Measurements from ENCODE around the gene MAP2K5. TPM values are rescaled to one million over a fixed set of nuclear protein-coding genes. Genes with fewer than 3 reads are reported as not detected.
A peak's percentile ranks its signal among the peaks of the same experiment; 100 is the strongest.

The MAP2K5 gene
- total RNA-seq, 2 donors from 2014 or later: 7.4 to 10.2 TPM

GRCh38 chr15:67823314-67824196 lies 281.1 kb downstream of the MAP2K5 start:
- peaks cover 15 to 45% of the 10 kb centered on the region in 2 donors for H3K4me1 ChIP-seq (ENCODE audit: control insufficient read depth in 1 of 2, low read depth in 2 of 2)
- H3K9me3 ChIP-seq: no peaks in the 10 kb centered on the region
- H3K27ac ChIP-seq: no peak overlapping the region
- TF ChIP-seq CTCF (IDR thresholded peaks at IDR 0.05): no peak
- DNase-seq (ENCODE audit: low spot score) (no peak), ATAC-seq (ENCODE audit: insufficient number of reproducible peaks, low FRiP score, low read depth) (no peak)
- H3K27me3 ChIP-seq (replicated peaks; ENCODE audit: insufficient read depth): peaks cover 52% of the 10 kb centered on the region
- H3K4me3 ChIP-seq: peak overlapping the region; percentile 21
- H3K36me3 ChIP-seq: no peaks in the 10 kb centered on the region

DNA sequence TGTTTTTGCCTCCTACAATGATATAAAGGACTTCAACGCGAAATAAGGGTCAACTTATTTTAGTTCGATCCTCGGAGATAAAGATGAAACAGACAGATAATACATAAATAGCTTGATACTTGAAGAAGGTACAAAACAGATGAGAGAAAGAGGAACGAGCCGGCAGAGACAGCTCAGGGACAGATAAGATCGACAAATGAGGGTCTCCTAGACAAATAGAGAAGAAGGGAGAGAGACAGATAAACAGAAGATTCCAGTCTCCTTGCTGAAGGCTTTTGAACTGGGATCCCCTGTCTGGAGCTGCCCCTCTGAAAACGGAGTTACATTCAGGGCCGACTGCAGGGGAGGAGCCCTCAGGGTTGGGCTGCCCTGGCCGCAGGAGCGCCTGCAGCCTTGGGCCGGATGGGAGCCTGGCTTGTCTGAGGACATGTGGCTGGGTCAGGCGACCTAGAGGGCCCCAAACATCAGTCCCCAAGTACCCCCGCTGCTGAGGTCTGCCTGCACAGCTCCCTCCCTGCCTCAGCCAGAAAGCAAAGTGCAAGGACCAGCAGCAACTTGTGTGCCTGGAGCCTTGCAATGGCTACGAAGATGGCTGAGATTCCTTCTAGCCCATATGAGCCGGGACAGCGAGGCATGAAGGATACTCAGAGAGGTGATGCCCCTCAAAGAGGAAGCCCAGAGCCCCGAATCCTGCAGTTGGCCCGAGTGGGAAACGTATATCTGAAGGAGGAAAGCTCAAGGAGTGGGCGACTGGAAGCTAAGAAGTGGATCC lies 281.9 kb downstream of the MAP2K5 start:
- no peaks in the 10 kb centered on the region for H3K9me3 ChIP-seq
- H3K4me3 ChIP-seq: no peak overlapping the region
- peaks cover 20 to 54% of the 10 kb centered on the region in 2 donors for H3K4me1 ChIP-seq (ENCODE audit: control insufficient read depth in 1 of 2, low read depth in 2 of 2)
- H3K27me3 ChIP-seq (replicated peaks; ENCODE audit: insufficient read depth): peaks cover 49% of the 10 kb centered on the region
- no peaks in the 10 kb centered on the region for H3K36me3 ChIP-seq
- ATAC-seq (ENCODE audit: insufficient number of reproducible peaks, low FRiP score, low read depth): no peak
- no peak for TF ChIP-seq CTCF (IDR thresholded peaks at IDR 0.05)
- no peak overlapping the region for H3K27ac ChIP-seq
- DNase-seq (ENCODE audit: low spot score): no peak

DNA sequence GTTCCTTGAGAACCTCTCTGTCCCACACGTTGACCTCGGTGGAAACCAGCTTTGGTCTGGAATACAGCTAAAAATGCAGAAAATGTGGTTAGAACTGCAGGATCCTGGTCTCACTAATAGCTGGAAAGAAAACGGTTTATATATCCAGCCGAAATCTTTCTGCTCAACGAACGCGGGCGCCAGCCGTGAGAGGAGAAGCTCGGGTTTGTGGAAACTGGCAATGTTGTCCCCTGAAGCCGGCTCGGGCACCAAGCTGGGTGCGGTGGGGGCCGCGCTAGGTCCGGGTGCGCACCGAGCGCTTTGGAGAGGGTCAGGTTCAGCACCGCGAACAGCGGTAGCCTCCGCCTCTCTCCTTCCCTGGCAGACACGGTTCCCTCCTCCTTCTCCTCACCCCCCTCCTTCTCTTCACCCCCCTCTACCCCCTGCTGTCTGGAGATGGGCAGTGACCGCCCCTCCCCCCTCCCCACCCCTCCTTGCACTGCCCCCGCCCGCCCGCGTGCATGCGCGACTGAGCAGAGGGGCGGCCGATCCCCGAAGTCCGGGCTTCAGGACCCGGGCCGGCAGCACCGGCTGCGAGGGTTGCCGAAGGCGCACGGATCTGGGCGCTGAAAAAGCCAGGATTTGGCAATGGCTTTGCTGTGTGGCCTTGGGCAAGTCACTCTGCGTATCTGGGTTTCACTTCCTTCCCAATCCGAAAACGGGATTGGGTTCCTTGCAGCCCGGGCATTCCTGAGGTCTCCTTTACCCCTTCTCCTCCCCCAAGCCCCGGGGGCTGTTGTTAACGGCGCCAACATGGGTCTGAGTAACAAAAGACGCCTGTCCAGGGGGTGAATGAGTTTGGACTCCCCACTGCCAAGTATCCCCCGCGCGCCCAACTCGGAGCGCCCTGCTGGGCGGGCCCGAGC lies 282.7 kb downstream of the MAP2K5 start, which contains the start of gene SKOR1:
TSS of gene SKOR1 (plus strand) at position 534 of the 905 bp plus-strand sequence. CDS start at position 628, 94 bp downstream.
- Histone ChIP-seq H3K27ac (no peak within 1 kb of the TSS), H3K27me3 (replicated peaks; ENCODE audit: insufficient read depth) (peaks cover 49% of the 10 kb centered on the region), H3K9me3 (no peaks in the 10 kb centered on the region), H3K4me3 (peak within 1 kb of the TSS; percentile 45), H3K4me1 (ENCODE audit: control insufficient read depth in 1 of 2, low read depth in 2 of 2) (peaks cover 20 to 49% of the 10 kb centered on the region in 2 donors), H3K36me3 (no peaks in the 10 kb centered on the region)
- no peak for ATAC-seq (ENCODE audit: insufficient number of reproducible peaks, low FRiP score, low read depth)
- DNase-seq (ENCODE audit: low spot score): no peak
- no peak for TF ChIP-seq CTCF (IDR thresholded peaks at IDR 0.05)

DNA sequence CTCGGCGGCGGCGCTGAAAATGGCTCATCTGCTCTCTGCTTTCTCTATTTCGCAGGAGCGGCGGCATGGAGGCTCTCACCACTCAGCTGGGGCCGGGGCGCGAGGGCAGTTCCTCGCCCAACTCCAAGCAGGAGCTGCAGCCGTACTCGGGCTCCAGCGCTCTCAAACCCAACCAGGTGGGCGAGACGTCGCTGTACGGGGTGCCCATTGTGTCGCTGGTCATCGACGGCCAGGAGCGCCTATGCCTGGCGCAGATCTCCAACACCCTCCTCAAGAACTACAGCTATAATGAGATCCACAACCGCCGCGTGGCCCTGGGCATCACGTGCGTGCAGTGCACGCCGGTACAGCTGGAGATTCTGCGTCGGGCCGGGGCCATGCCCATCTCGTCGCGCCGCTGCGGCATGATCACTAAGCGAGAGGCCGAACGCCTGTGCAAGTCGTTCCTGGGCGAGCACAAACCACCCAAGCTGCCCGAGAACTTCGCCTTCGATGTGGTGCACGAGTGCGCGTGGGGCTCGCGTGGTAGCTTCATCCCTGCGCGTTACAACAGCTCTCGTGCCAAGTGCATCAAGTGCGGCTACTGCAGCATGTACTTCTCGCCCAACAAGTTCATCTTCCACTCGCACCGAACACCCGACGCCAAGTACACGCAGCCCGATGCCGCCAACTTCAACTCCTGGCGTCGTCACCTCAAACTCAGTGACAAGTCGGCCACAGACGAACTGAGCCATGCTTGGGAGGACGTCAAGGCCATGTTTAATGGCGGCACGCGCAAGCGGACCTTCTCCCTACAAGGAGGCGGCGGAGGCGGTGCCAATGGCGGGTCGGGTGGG lies 283.6 kb downstream of the MAP2K5 start:
- Histone ChIP-seq H3K36me3 (no peaks in the 10 kb centered on the region), H3K9me3 (no peaks in the 10 kb centered on the region), H3K4me3 (peak overlapping the region; percentile 45), H3K27ac (no peak overlapping the region), H3K27me3 (replicated peaks; ENCODE audit: insufficient read depth) (peaks cover 49% of the 10 kb centered on the region), H3K4me1 (ENCODE audit: control insufficient read depth in 1 of 2, low read depth in 2 of 2) (peaks cover 20 to 43% of the 10 kb centered on the region in 2 donors)
- DNase-seq (ENCODE audit: low spot score): no peak
- no peak for TF ChIP-seq CTCF (IDR thresholded peaks at IDR 0.05)
- ATAC-seq (ENCODE audit: insufficient number of reproducible peaks, low FRiP score, low read depth): no peak
